HepG2 (cell line): Measurements from ENCODE around the gene MXD1. TPM values are rescaled to one million over a fixed set of nuclear protein-coding genes. Genes with fewer than 3 reads are reported as not detected.

Source experiments
- ATAC-seq: fragments of 200-7000 bp; cut with Tn5 transposase; 3 replicates; pipeline ENCODE4 v1.9.1; 2020; ENCODE audit warnings: mild to moderate bottlenecking, moderate library complexity
- BruUV-seq: library from RNA; stranded (reverse); fragments of 400-500 nt; replicated peaks from 2 replicates; lab custom pipeline; 2021; lab: Mats Ljungman, UMichigan
- CTCF ChIA-PET: fragments of 300-600 bp; formaldehyde crosslinking; extraction: SDS; loops from one replicate; lab custom pipeline; 2021; ENCODE audit warnings: low total read pairs, inconsistent platforms, low intra/inter-chr PET ratio; lab: Yijun Ruan, JAX
- POLR2A ChIA-PET: fragments of 350-600 bp; sonication (Branson Sonifier 250); formaldehyde crosslinking; loops from one replicate; lab custom pipeline; 2020; ENCODE audit warnings: antibody characterized with exemption, inconsistent platforms; lab: Yijun Ruan, JAX
- DNase-seq: peaks from one replicate; pipeline ENCODE4 v3.0.0-alpha.2; 2015; ENCODE audit warnings: low spot score
- FAIRE-seq: peaks from 3 replicates; lab custom pipeline; 2011; peaks lifted over from hg19 to GRCh38; lab: Jason Lieb, UNC
- H2AFZ ChIP-seq: one replicate; pipeline ENCODE4 v1.6.1; 2011; ENCODE audit warnings: low read length, inconsistent platforms
- H3K27ac ChIP-seq: fragments of 300-600 bp; 3 replicates; pipeline ENCODE4 v1.8.0; 2011; ENCODE audit warnings: mixed run types, mild to moderate bottlenecking, mixed read lengths, low read length, inconsistent platforms; ENCODE audit not compliant: insufficient read depth; ENCODE audit errors: extremely low read length
- H3K27me3 ChIP-seq, 2 experiments: fragments of 200-600 bp in 1 of 2; 2 replicates in 1 of 2; 3 replicates in 1 of 2; pipeline versions ENCODE4 v1.6.0 to v1.8.0; 2011; ENCODE audit warnings: low read length in 2 of 2, mild to moderate bottlenecking in 2 of 2, moderate library complexity in 2 of 2, inconsistent platforms in 1 of 2; ENCODE audit not compliant: insufficient read depth in 2 of 2, control insufficient read depth in 1 of 2
- H3K36me3 ChIP-seq, 2 experiments: fragments of 200-600 bp in 1 of 2; replicated peaks in 1 of 2; 2 replicates in 1 of 2; 3 replicates in 1 of 2; pipeline versions ENCODE4 v1.5.1 to v1.8.0; 2011; ENCODE audit warnings: low read length in 2 of 2, inconsistent platforms in 1 of 2; ENCODE audit not compliant: insufficient read depth in 2 of 2, control insufficient read depth in 1 of 2
- H3K4me1 ChIP-seq: 2 replicates; pipeline ENCODE4 v1.5.1; 2012; ENCODE audit warnings: low read length, inconsistent platforms; ENCODE audit not compliant: insufficient read depth
- H3K4me2 ChIP-seq: 2 replicates; pipeline ENCODE4 v1.6.0; 2011; ENCODE audit warnings: low read depth, low read length, inconsistent platforms
- H3K4me3 ChIP-seq, 3 experiments: fragments of 200-600 bp in 1 of 3; sonication (generic), shearing (Covaris generic) in 1 of 3; replicated peaks in 1 of 3; 2 replicates each; pipeline ENCODE4 v1.5.1; 2011 to 2016; ENCODE audit warnings: low read length in 3 of 3, inconsistent platforms in 2 of 3, low read depth in 2 of 3, mild to moderate bottlenecking in 2 of 3, control low read depth in 1 of 3, mixed read lengths in 1 of 3; ENCODE audit not compliant: insufficient read depth in 1 of 3
- H3K79me2 ChIP-seq: one replicate; pipeline ENCODE4 v1.6.1; 2011; ENCODE audit warnings: low read length, inconsistent platforms; ENCODE audit not compliant: insufficient read depth
- H3K9ac ChIP-seq: 2 replicates; pipeline ENCODE4 v1.6.0; 2011; ENCODE audit warnings: mild to moderate bottlenecking, low read depth, low read length, inconsistent platforms; ENCODE audit not compliant: insufficient read depth
- H3K9me3 ChIP-seq: 2 replicates; pipeline ENCODE4 v1.5.1; 2012; ENCODE audit warnings: mild to moderate bottlenecking, low read length
- H4K20me1 ChIP-seq: 2 replicates; pipeline ENCODE4 v1.6.0; 2011; ENCODE audit warnings: inconsistent platforms, mild to moderate bottlenecking, low read length, moderate library complexity; ENCODE audit not compliant: insufficient read depth
- ELF1 ChIP-seq: sonication (generic); formaldehyde crosslinking; IDR thresholded peaks from 2 replicates; pipeline ENCODE4 v1.4.0; 2020; ENCODE audit warnings: missing genetic modification reagents
- FLYWCH1 ChIP-seq: sonication (generic); formaldehyde crosslinking; IDR thresholded peaks from 2 replicates; pipeline ENCODE4 v1.8.1; 2023; ENCODE audit warnings: mild to moderate bottlenecking, missing genetic modification reagents
- GPN1 ChIP-seq: sonication (generic); formaldehyde crosslinking; IDR thresholded peaks from 2 replicates; pipeline ENCODE4 v1.5.1; 2020; ENCODE audit warnings: missing genetic modification reagents, borderline replicate concordance
- KAT7 ChIP-seq: IDR thresholded peaks from 2 replicates; pipeline ENCODE4 v1.6.1; 2018; ENCODE audit warnings: borderline replicate concordance, missing compliant biosample characterization
- NR3C1 ChIP-seq: sonication (generic); formaldehyde crosslinking; IDR thresholded peaks from 2 replicates; pipeline ENCODE4 v1.4.0; 2020; ENCODE audit warnings: missing genetic modification reagents
- TCF7 ChIP-seq: sonication (generic); IDR thresholded peaks from 2 replicates; pipeline ENCODE4 v1.6.1; 2016; ENCODE audit warnings: antibody characterized with exemption, low read depth
- TMF1 ChIP-seq: sonication (generic); formaldehyde crosslinking; IDR thresholded peaks from 2 replicates; pipeline ENCODE4 v1.8.1; 2022; ENCODE audit warnings: low read depth, missing genetic modification reagents
- ZKSCAN8 ChIP-seq: IDR thresholded peaks from 2 replicates; pipeline ENCODE4 v1.6.1; 2016; ENCODE audit warnings: borderline replicate concordance, missing genetic modification reagents, missing compliant biosample characterization
- ZNF10 ChIP-seq: sonication (generic); formaldehyde crosslinking; IDR thresholded peaks from 2 replicates; pipeline ENCODE4 v1.4.0; 2020; ENCODE audit warnings: mild to moderate bottlenecking, low read depth, missing genetic modification reagents, borderline replicate concordance
- ZNF776 ChIP-seq: sonication (generic); formaldehyde crosslinking; IDR thresholded peaks from 2 replicates; pipeline ENCODE4 v1.4.0; 2020; ENCODE audit warnings: mild to moderate bottlenecking, missing genetic modification reagents
- WGBS: methylation state at CpG from one replicate; pipeline ENCODE4 v1.1.6; 2017; ENCODE audit warnings: low lambda C conversion rate; 5-methylcytosine and 5-hydroxymethylcytosine counted together
- in situ Hi-C: cut with HindIII; loops from 2 replicates; pipeline ENCODE4 v1.10.0; 2017; ENCODE audit warnings: low pct_unique_long_range_greater_than_20kb; ENCODE audit not compliant: extremely low pct_ligation_motif_present
- intact Hi-C: fragments of 100-400 bp; cut with micrococcal nuclease; formaldehyde crosslinking; loops from one replicate; pipeline ENCODE4 v1.10.0; 2022; ENCODE audit not compliant: unreplicated experiment
- polyA plus RNA-seq, 8 experiments: library from polyadenylated mRNA; depleted of rRNA in 3 of 8; stranded (reverse) in 7 of 8; unstranded in 1 of 8; fragments of >200 nt; fragmentation: Illumina TruSeq in 4 of 8; extraction: Trizol in 4 of 8; gene quantifications; 2 replicates each; pipeline versions ENCODE4 v1.2.1 to v1.2.3, GENCODE V29; 2011 to 2016; ENCODE audit warnings: low read depth in 4 of 8, missing spikeins in 1 of 8, mixed read lengths in 1 of 8; ENCODE audit not compliant: insufficient read depth in 1 of 8
- total RNA-seq, 5 experiments: library from RNA; depleted of rRNA; stranded (reverse); fragments of >200 nt; fragmentation: Illumina TruSeq; extraction: Trizol; gene quantifications; 2 replicates each; pipeline ENCODE4 v1.2.3, GENCODE V29; 2016; ENCODE audit warnings: low read depth in 1 of 5
- TF ChIP-seq, protein P1 (sequence below): sonication (generic); formaldehyde crosslinking; IDR thresholded peaks from 2 replicates; pipeline ENCODE4 v1.8.1; 2023; ENCODE audit warnings: mild to moderate bottlenecking, inconsistent platforms, moderate library complexity, missing genetic modification reagents, borderline replicate concordance
- TF ChIP-seq, protein P2 (sequence below): sonication (generic); formaldehyde crosslinking; IDR thresholded peaks from 2 replicates; pipeline ENCODE4 v1.4.0; 2020; ENCODE audit warnings: missing genetic modification reagents, low read depth, mild to moderate bottlenecking, borderline replicate concordance

The MXD1 gene
- total and polyA plus RNA-seq, 2 of the 13 experiments (the other 11 are each of a cell fraction or from before 2014, with no cell fraction given), result 6.4 to 14.9 TPM

DNA sequence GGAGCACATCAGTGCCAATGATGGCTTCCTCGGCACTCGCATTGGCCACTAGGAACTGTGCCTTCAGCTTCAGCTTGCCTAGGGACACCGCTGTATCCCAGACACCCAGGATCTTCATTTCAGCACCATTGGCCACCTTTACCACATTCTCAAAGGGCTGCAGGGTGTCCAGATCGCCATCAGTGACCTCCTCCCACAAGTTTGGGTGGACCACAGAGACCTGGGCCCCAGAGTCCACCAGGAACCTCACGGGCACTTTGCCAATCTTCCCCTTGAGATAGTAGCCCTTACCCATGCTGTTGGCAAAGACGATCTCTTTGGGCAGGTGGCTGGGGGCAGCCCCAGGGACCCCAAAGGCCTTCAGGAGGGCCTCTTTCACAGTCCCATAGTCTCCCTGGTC is 45.9 kb downstream of the MXD1 start:
- no peak overlapping the region for H2AFZ ChIP-seq
- BruUV-seq, result no TSS peak
- intact Hi-C loops, result no loop called here
- no peak overlapping the region for H3K27ac ChIP-seq
- peaks cover 0 to 25% of the 10 kb centered on the region in 2 experiments; a peak in 2 of 5 replicates for H3K27me3 ChIP-seq
- no peaks in the 10 kb centered on the region for H3K36me3 ChIP-seq
- H3K9ac ChIP-seq, result no peak overlapping the region
- in situ Hi-C loops, result no loop called here
- CTCF ChIA-PET, result no interaction called here
- no peak overlapping the region for H3K4me3 ChIP-seq
- peaks cover 40% of the 10 kb centered on the region for H3K4me1 ChIP-seq
- POLR2A ChIA-PET, result interaction anchor here (0.8 kb wide), 1 partner anchor 46 kb away, joined by 4 read pairs; the partner anchor contains the start of gene MXD1
- no peaks in the 10 kb centered on the region for H4K20me1 ChIP-seq
- no peak for DNase-seq
- FAIRE-seq, result no peak
- no peak overlapping the region for H3K4me2 ChIP-seq
- ATAC-seq, result no peak
- 72% methylated on average over 4 of the region's 6 CpGs for WGBS
- H3K9me3 ChIP-seq, result no peaks in the 10 kb centered on the region
- TF ChIP-seq ZNF776 (CRISPR knock-in tag), result no peak
- TF ChIP-seq FLYWCH1 (CRISPR knock-in tag), result no peak
- TF ChIP-seq NR3C1 (CRISPR knock-in tag), result no peak
- no peak for TF ChIP-seq KAT7 (CRISPR knock-in tag)
- TF ChIP-seq GPN1 (CRISPR knock-in tag), result no peak
- TF ChIP-seq, protein P1, sequence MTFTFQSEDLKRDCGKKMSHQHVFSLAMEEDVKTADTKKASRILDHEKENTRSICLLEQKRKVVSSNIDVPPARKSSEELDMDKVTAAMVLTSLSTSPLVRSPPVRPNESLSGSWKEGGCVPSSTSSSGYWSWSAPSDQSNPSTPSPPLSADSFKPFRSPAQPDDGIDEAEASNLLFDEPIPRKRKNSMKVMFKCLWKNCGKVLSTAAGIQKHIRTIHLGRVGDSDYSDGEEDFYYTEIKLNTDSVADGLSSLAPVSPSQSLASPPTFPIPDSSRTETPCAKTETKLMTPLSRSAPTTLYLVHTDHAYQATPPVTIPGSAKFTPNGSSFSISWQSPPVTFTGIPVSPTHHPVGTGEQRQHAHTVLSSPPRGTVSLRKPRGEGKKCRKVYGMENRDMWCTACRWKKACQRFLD (CRISPR knock-in tag), result no peak
- TF ChIP-seq ZNF10 (CRISPR knock-in tag), result no peak
- no peak for TF ChIP-seq TMF1 (CRISPR knock-in tag)
- no peak for TF ChIP-seq ZKSCAN8 (CRISPR knock-in tag)
- no peak for TF ChIP-seq TCF7
- TF ChIP-seq, protein P2, sequence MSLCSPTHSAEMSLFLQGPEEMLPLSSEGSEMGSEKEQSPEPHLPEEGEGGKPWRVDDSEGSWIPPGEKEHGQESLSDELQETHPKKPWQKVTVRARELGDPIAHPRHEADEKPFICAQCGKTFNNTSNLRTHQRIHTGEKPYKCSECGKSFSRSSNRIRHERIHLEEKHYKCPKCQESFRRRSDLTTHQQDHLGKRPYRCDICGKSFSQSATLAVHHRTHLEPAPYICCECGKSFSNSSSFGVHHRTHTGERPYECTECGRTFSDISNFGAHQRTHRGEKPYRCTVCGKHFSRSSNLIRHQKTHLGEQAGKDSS (CRISPR knock-in tag), result no peak
- TF ChIP-seq ELF1 (CRISPR knock-in tag), result no peak
- no peaks in the 10 kb centered on the region for H3K79me2 ChIP-seq
